Gastroesophageal sphincter (tissue), 3 donors: ENCODE results near the gene FANCD2.

ENCODE experiments used
- CTCF ChIP-seq, 4 experiments: fragments of 200-600 bp in 2 of 4; fragments of 450-650 bp in 2 of 4; sonication (generic) in 1 of 4; IDR thresholded peaks; one replicate each; pipeline ENCODE4 v1.5.1; 2017 to 2019; ENCODE audit warnings: antibody characterized with exemption in 4 of 4, mild to moderate bottlenecking in 2 of 4, moderate library complexity in 2 of 4
- POLR2A ChIP-seq, 2 donors: fragments of 450-650 bp; IDR thresholded peaks; one replicate each; pipeline ENCODE4 v1.6.1; 2017; ENCODE audit warnings: antibody characterized with exemption in 2 of 2, mild to moderate bottlenecking in 2 of 2, moderate library complexity in 1 of 2

GRCh38 chr3:10116928-10117327 is 90.7 kb downstream of the FANCD2 start:
- TF ChIP-seq CTCF (IDR thresholded peaks at IDR 0.05): no peak
- TF ChIP-seq POLR2A (IDR thresholded peaks at IDR 0.05): no peak
